WTC11 (cell line): ENCODE data around the gene SDHB. TPM values are rescaled to one million over a fixed set of nuclear protein-coding genes. Genes with fewer than 3 reads are reported as not detected.

Experiments used
- ATAC-seq: fragments of 200-7000 bp; cut with Tn5 transposase; 2 replicates; pipeline ENCODE4 v1.10.0; 2021; ENCODE audit warnings: mild to moderate bottlenecking, moderate library complexity
- CTCF ChIA-PET: fragments of 300-600 bp; sonication (Branson Sonifier 250); formaldehyde crosslinking; loops from one replicate; lab custom pipeline; 2021; ENCODE audit warnings: antibody characterized with exemption; lab: Charles Lee
- POLR2A ChIA-PET: fragments of 350-600 bp; sonication (Branson Sonifier 250); formaldehyde crosslinking; loops from one replicate; lab custom pipeline; 2021; ENCODE audit warnings: antibody characterized with exemption; lab: Charles Lee
- DNase-seq: peaks from one replicate; pipeline ENCODE4 v3.0.0; 2021; ENCODE audit warnings: low spot score
- H3K27ac Mint-ChIP-seq: 2 replicates; pipeline ENCODE4 v1.8.0; 2021; ENCODE audit warnings: mixed read lengths
- H3K27me3 Mint-ChIP-seq: 2 replicates; pipeline ENCODE4 v1.8.0; 2021; ENCODE audit warnings: low read depth, mild to moderate bottlenecking, moderate library complexity, mixed read lengths
- H3K36me3 Mint-ChIP-seq: 2 replicates; pipeline ENCODE4 v1.8.0; 2021; ENCODE audit warnings: mixed read lengths
- H3K4me1 Mint-ChIP-seq: 2 replicates; pipeline ENCODE4 v1.8.0; 2022; ENCODE audit warnings: mixed read lengths
- H3K4me3 Mint-ChIP-seq: 2 replicates; pipeline ENCODE4 v1.8.0; 2021; ENCODE audit warnings: mild to moderate bottlenecking, moderate library complexity, mixed read lengths
- H3K9me3 Mint-ChIP-seq: 2 replicates; pipeline ENCODE4 v1.8.0; 2021; ENCODE audit warnings: mixed read lengths
- AFF4 ChIP-seq: sonication (generic); formaldehyde crosslinking; IDR thresholded peaks from 2 replicates; pipeline ENCODE4 v1.8.1; 2023; ENCODE audit warnings: mild to moderate bottlenecking, missing genetic modification reagents, borderline replicate concordance
- CREM ChIP-seq: sonication (generic); formaldehyde crosslinking; IDR thresholded peaks from 2 replicates; pipeline ENCODE4 v1.8.1; 2022; ENCODE audit warnings: mild to moderate bottlenecking, missing genetic modification reagents, moderate library complexity
- E2F1 ChIP-seq: sonication (generic); formaldehyde crosslinking; IDR thresholded peaks from 2 replicates; pipeline ENCODE4 v1.8.0; 2022; ENCODE audit warnings: mild to moderate bottlenecking, missing genetic modification reagents
- ELF4 ChIP-seq: sonication (generic); formaldehyde crosslinking; IDR thresholded peaks from 2 replicates; pipeline ENCODE4 v1.8.1; 2022; ENCODE audit warnings: low read depth, mild to moderate bottlenecking, moderate library complexity, missing genetic modification reagents
- EMX1 ChIP-seq: fragments of 250-450 bp; sonication (Bioruptor Pico); IDR thresholded peaks from 2 replicates; pipeline ENCODE4 v1.8.0; 2021; ENCODE audit warnings: mild to moderate bottlenecking
- ESRRA ChIP-seq: sonication (generic); formaldehyde crosslinking; IDR thresholded peaks from 2 replicates; pipeline ENCODE4 v1.8.1; 2022; ENCODE audit warnings: mild to moderate bottlenecking, missing genetic modification reagents, borderline replicate concordance
- FOXP4 ChIP-seq: sonication (generic); formaldehyde crosslinking; IDR thresholded peaks from 2 replicates; pipeline ENCODE4 v1.8.0; 2022; ENCODE audit warnings: mild to moderate bottlenecking, missing genetic modification reagents
- GRHL2 ChIP-seq: fragments of 250-450 bp; sonication (Bioruptor Pico); IDR thresholded peaks from 2 replicates; pipeline ENCODE4 v1.8.0; 2022; ENCODE audit warnings: mild to moderate bottlenecking, moderate library complexity; ENCODE audit not compliant: insufficient replicate concordance, severe bottlenecking
- HMGXB4 ChIP-seq: sonication (generic); formaldehyde crosslinking; IDR thresholded peaks from 2 replicates; pipeline ENCODE4 v1.8.1; 2023; ENCODE audit warnings: mild to moderate bottlenecking, moderate library complexity, missing genetic modification reagents
- IRF1 ChIP-seq: sonication (generic); formaldehyde crosslinking; IDR thresholded peaks from 2 replicates; pipeline ENCODE4 v1.8.0; 2023; ENCODE audit warnings: missing genetic modification reagents
- JUN ChIP-seq: sonication (generic); formaldehyde crosslinking; IDR thresholded peaks from 2 replicates; pipeline ENCODE4 v1.8.0; 2023; ENCODE audit warnings: mild to moderate bottlenecking, missing genetic modification reagents
- NR1H2 ChIP-seq: sonication (generic); formaldehyde crosslinking; IDR thresholded peaks from 2 replicates; pipeline ENCODE4 v1.9.0; 2021; ENCODE audit warnings: mild to moderate bottlenecking, moderate library complexity, missing genetic modification reagents
- OVOL2 ChIP-seq: fragments of 250-450 bp; sonication (Bioruptor Pico); IDR thresholded peaks from 2 replicates; pipeline ENCODE4 v1.9.0; 2021; ENCODE audit warnings: mild to moderate bottlenecking, borderline replicate concordance
- SMAD4 ChIP-seq: sonication (generic); formaldehyde crosslinking; IDR thresholded peaks from 2 replicates; pipeline ENCODE4 v1.8.0; 2022; ENCODE audit warnings: mild to moderate bottlenecking, missing genetic modification reagents
- SP1 ChIP-seq: sonication (generic); formaldehyde crosslinking; conservative IDR thresholded peaks from 2 replicates; pipeline ENCODE4 v1.8.1; 2022; ENCODE audit warnings: missing genetic modification reagents
- USF1 ChIP-seq: sonication (generic); formaldehyde crosslinking; IDR thresholded peaks from 2 replicates; pipeline ENCODE4 v1.8.0; 2022; ENCODE audit warnings: mild to moderate bottlenecking, missing genetic modification reagents
- ZNF138 ChIP-seq: sonication (generic); formaldehyde crosslinking; conservative IDR thresholded peaks from 2 replicates; pipeline ENCODE4 v1.8.1; 2022; ENCODE audit warnings: mild to moderate bottlenecking, moderate library complexity, missing genetic modification reagents
- ZSCAN18 ChIP-seq: fragments of 250-450 bp; sonication (Bioruptor Pico); IDR thresholded peaks from 2 replicates; pipeline ENCODE4 v2.1.2; 2022; ENCODE audit warnings: mild to moderate bottlenecking, moderate library complexity
- total RNA-seq: library from RNA; stranded (reverse); gene quantifications from 3 replicates; pipeline ENCODE4 v1.2.3, GENCODE V29; 2021

The SDHB gene
- total RNA-seq, 1 experiment from 2014 or later, result 89.5 TPM

GRCh38 chr1:17027403-17027802, 26.4 kb downstream of the SDHB start:
- Mint-ChIP-seq H3K4me3 (no peak overlapping the region), H3K27ac (no peak overlapping the region), H3K36me3 (peaks cover 57% of the 10 kb centered on the region), H3K9me3 (no peaks in the 10 kb centered on the region), H3K27me3 (no peaks in the 10 kb centered on the region), H3K4me1 (no peaks in the 10 kb centered on the region)
- POLR2A ChIA-PET, result no interaction called here
- DNase-seq (no peak), ATAC-seq (no peak)
- CTCF ChIA-PET, result interaction anchor here (1.2 to 1.3 kb wide), 2 partner anchors 19 to 76 kb away, joined by 4 read pairs; no protein-coding TSS in a partner anchor
- TF ChIP-seq ELF4 (CRISPR knock-in tag) (no peak), IRF1 (no peak), CREM (no peak), ZNF138 (CRISPR knock-in tag) (no peak), GRHL2 (no peak), FOXP4 (no peak), USF1 (CRISPR knock-in tag) (no peak), NR1H2 (no peak), EMX1 (CRISPR knock-in tag) (no peak), ZSCAN18 (CRISPR knock-in tag) (no peak), HMGXB4 (no peak), ESRRA (CRISPR knock-in tag) (no peak), OVOL2 (CRISPR knock-in tag) (no peak), JUN (CRISPR knock-in tag) (no peak), SP1 (CRISPR knock-in tag) (no peak), SMAD4 (CRISPR knock-in tag) (no peak), E2F1 (CRISPR knock-in tag) (no peak), AFF4 (CRISPR knock-in tag) (no peak)
